HL-60/S4 (cell line): ENCODE measurements around the gene OR7C1.
"Not testable (repeated sequence)": the region's sequence is repeated elsewhere in the genome, so short reads cannot be mapped to it uniquely, and the experiment has no call there.

Experiments used
- in situ Hi-C: fragments of 300-500 bp; cut with MboI; formaldehyde crosslinking; loops from 2 replicates; pipeline ENCODE4 v1.14.3; 2022; ENCODE audit warnings: low sequenced_read_pairs

OR7C1 gene

GRCh38 chr19:14768001-14768400 is 67.0 kb downstream of the OR7C1 start:
- in situ Hi-C loops = no loop called here

- in situ Hi-C loops = no loop called here
Measured at GRCh38 chr19:14767466-14767971, 67.5 kb downstream of the OR7C1 start.

DNA sequence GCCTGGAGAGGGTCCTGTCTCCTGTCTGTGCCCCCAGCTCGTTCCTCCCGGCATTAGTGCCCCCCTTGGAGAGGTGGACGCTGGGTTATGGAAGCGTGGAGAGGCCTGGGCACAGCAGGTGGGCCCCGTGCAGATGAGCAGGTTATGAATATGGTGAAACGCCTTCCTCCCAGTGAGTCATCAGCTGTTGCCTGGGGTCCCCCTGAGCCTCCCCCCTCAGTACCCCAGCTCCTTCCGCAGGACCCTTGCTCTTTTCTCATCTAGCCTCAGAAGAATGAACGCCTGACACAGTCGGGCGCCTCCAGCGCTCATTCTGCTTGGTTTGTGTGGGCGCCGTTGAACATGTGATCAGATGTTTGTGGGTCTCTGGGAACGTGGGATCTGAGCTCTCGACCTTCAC is 69.1 kb downstream of the OR7C1 start:
- in situ Hi-C loops = not testable (repeated sequence)

GRCh38 chr19:14765403-14765802 is 69.6 kb downstream of the OR7C1 start:
- in situ Hi-C loops = not testable (repeated sequence)

- in situ Hi-C loops = no loop called here
Measured at GRCh38 chr19:14764401-14764800, 70.6 kb downstream of the OR7C1 start.

DNA sequence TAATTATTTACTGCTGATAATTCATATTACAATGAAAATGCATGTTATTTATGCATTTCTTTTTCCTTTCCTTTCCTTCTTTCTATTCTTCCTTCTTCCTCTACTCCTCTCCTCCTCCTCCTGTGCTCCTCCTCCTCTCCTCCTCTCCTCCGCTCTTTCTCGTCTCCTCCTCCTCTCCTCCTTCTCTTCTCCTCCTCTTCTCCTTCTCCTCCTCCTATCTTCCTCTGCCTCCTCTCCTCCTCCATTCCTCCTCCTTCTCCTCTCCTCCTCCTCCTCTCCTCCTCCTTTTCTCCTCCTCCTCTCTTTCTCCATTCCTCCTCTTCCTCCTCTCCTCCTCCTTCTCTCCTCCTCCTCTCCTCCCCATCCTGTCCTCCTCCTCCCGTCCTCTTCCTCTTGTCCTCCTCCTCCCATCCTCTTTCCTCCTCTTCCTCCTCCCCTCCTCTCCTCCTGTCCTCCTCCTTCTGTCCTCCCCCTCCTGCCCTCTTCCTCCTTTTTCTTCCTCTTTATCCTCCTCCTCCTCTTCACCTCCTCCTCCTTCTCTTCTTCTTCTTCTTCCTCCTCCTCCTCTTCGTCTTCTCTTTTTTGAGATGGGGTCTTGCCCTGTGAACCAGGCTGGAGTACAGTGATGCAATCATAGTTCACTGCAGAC is 71.4 kb downstream of the OR7C1 start:
- in situ Hi-C loops = no loop called here

DNA sequence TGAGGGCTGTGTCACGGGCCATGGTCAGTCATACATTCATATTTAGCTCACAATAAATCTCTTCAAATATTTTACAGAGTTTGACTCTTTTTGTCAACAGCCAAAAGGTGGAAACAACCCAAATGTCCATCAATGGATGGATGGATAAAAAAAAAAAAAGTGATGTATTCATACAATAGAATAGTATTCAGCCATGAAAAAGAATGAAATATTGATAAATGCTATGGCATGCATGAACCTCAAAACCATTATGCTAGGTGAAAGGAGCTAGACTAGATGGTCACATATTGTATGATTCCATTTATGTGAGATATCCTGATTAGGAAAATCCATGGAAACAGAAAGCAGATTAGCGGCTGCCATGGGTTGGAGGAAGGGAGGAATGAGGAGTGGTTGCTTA is 72.9 kb downstream of the OR7C1 start:
- in situ Hi-C loops = no loop called here

DNA sequence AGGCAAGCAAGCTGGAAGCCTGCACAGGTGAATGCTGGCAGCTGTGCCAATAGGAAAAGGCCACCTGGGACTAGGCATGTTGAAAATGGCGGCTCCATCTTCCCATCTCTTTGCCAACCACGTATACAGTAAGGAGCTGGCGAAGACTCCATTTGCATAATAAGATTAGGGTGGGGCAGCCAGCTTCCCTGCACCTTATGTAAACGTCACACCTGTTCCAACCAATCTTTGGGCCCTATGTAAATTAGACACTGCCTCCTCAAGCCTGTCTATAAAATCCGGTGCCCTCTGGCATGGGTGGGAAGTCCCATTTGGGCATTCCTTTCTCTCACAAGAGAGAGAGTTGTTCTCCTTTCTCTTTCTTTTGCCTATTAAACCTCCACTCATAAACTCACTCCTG is 73.4 kb downstream of the OR7C1 start:
- in situ Hi-C loops = no loop called here

GRCh38 chr19:14758816-14759215 is 76.2 kb downstream of the OR7C1 start:
- in situ Hi-C loops = no loop called here

GRCh38 chr19:14748601-14749000 is 86.4 kb downstream of the OR7C1 start:
- in situ Hi-C loops = no loop called here
